NT2/D1 (cell line): Measurements from ENCODE around the gene ZNF774.

Source experiments
- DNase-seq: peaks from one replicate; pipeline ENCODE4 v3.0.0-alpha.2; 2011; ENCODE audit warnings: low read depth, low spot score
- H3K27me3 ChIP-seq: 2 replicates; pipeline ENCODE4 v1.6.0; 2011; ENCODE audit warnings: mild to moderate bottlenecking; ENCODE audit not compliant: insufficient read length, insufficient read depth
- H3K36me3 ChIP-seq: 2 replicates; pipeline ENCODE4 v1.6.1; 2011; ENCODE audit warnings: mild to moderate bottlenecking, low read length, mixed read lengths; ENCODE audit not compliant: insufficient read depth, insufficient read length
- H3K4me1 ChIP-seq: 2 replicates; pipeline ENCODE4 v1.5.1; 2011; ENCODE audit not compliant: insufficient read depth, insufficient read length
- H3K4me3 ChIP-seq: 2 replicates; pipeline ENCODE4 v1.5.1; 2011; ENCODE audit warnings: low read depth; ENCODE audit not compliant: insufficient read length
- H3K9ac ChIP-seq: 2 replicates; pipeline ENCODE4 v1.6.0; 2011; ENCODE audit warnings: low read depth; ENCODE audit not compliant: insufficient read length
- H3K9me3 ChIP-seq: 2 replicates; pipeline ENCODE4 v1.5.1; 2011; ENCODE audit warnings: mild to moderate bottlenecking, low read length; ENCODE audit not compliant: insufficient read depth
- SUZ12 ChIP-seq: IDR thresholded peaks from 2 replicates; pipeline ENCODE4 v1.6.1; 2011; ENCODE audit not compliant: insufficient read length, insufficient read depth; ENCODE audit errors: extremely low read depth
- YY1 ChIP-seq: IDR thresholded peaks from 2 replicates; pipeline ENCODE4 v1.6.1; 2011; ENCODE audit not compliant: insufficient read length, insufficient read depth
- ZNF274 ChIP-seq: IDR thresholded peaks from 2 replicates; pipeline ENCODE4 v1.6.1; 2011; ENCODE audit warnings: mild to moderate bottlenecking, low read depth, low read length

The ZNF774 gene

DNA sequence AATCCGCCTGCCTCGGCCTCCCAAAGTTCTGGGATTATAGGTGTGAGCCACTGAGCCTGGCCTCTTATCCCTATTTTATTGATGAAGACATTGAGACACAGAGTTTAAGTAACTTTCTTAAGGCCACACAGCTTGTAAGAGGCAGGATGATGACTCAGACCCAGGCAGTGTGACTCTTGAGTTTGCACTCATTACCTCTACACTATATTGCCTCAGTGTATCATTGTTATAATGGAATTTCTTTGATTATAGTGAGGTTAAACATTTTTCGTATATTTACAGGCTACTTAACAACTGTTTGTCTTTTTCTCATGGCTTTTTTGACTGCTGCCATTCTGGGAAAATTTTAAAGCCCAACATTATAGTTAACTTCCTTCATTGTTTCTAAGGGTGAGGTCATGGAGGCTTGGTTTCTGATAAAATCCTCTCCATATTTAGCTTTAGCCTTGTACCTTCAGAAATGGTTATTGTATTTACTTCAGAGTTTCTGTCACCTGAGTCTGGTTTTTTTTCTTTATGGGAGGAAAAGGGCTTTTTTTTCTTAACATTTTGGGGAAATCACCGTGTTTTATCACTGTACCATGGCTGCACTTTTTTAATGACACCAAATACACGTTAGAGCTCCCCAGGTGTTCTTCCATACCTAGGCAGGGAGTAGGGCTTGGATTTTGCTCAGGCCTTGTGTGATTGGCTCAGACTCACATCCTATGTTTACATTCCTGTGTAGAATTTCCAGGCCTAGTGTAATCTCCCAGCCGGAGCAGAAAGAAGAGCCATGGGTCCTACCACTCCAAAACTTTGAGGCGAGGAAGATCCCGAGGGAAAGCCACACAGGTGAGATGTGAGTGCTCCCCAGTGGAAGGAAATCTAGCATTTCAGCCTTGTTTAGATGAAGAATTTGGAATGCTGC lies 6.3 kb downstream of the ZNF774 start:
- TF ChIP-seq SUZ12 (no peak), YY1 (no peak), ZNF274 (no peak)
- H3K9ac ChIP-seq, result no peak overlapping the region
- H3K4me3 ChIP-seq, result no peak overlapping the region
- no peaks in the 10 kb centered on the region for H3K27me3 ChIP-seq
- no peak for DNase-seq
- no peaks in the 10 kb centered on the region for H3K9me3 ChIP-seq
- H3K36me3 ChIP-seq, result peaks cover 9% of the 10 kb centered on the region
- H3K4me1 ChIP-seq, result no peaks in the 10 kb centered on the region

DNA sequence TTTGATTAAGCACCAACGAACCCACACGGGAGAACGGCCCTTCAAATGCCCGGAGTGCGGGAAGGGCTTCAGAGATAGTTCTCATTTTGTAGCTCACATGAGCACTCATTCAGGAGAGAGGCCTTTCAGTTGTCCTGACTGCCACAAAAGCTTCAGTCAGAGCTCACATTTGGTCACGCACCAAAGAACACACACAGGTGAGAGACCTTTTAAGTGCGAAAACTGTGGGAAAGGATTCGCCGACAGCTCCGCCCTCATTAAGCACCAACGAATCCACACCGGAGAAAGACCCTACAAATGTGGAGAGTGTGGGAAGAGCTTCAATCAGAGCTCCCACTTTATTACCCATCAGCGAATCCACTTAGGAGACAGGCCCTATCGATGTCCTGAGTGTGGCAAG lies 8.7 kb downstream of the ZNF774 start:
- TF ChIP-seq SUZ12, result no peak
- no peak for TF ChIP-seq ZNF274
- no peak for TF ChIP-seq YY1
- H3K9ac ChIP-seq, result no peak overlapping the region
- no peaks in the 10 kb centered on the region for H3K9me3 ChIP-seq
- no peak for DNase-seq
- H3K36me3 ChIP-seq, result peaks cover 9% of the 10 kb centered on the region
- H3K27me3 ChIP-seq, result no peaks in the 10 kb centered on the region
- no peak overlapping the region for H3K4me3 ChIP-seq
- no peaks in the 10 kb centered on the region for H3K4me1 ChIP-seq

GRCh38 chr15:90362936-90363212 lies 10.8 kb downstream of the ZNF774 start:
- Histone ChIP-seq H3K4me3 (no peak overlapping the region), H3K27me3 (no peaks in the 10 kb centered on the region), H3K9ac (no peak overlapping the region), H3K9me3 (no peaks in the 10 kb centered on the region), H3K36me3 (peaks cover 9% of the 10 kb centered on the region), H3K4me1 (no peaks in the 10 kb centered on the region)
- DNase-seq, result no peak
- no peak for TF ChIP-seq SUZ12
- TF ChIP-seq YY1, result no peak
- no peak for TF ChIP-seq ZNF274

GRCh38 chr15:90364251-90364650 lies 12.2 kb downstream of the ZNF774 start:
- no peaks in the 10 kb centered on the region for H3K4me1 ChIP-seq
- H3K27me3 ChIP-seq, result no peaks in the 10 kb centered on the region
- no peaks in the 10 kb centered on the region for H3K9me3 ChIP-seq
- peaks cover 9% of the 10 kb centered on the region for H3K36me3 ChIP-seq
- DNase-seq, result no peak
- H3K4me3 ChIP-seq, result no peak overlapping the region
- H3K9ac ChIP-seq, result no peak overlapping the region
- TF ChIP-seq YY1 (no peak), SUZ12 (no peak), ZNF274 (no peak)

DNA sequence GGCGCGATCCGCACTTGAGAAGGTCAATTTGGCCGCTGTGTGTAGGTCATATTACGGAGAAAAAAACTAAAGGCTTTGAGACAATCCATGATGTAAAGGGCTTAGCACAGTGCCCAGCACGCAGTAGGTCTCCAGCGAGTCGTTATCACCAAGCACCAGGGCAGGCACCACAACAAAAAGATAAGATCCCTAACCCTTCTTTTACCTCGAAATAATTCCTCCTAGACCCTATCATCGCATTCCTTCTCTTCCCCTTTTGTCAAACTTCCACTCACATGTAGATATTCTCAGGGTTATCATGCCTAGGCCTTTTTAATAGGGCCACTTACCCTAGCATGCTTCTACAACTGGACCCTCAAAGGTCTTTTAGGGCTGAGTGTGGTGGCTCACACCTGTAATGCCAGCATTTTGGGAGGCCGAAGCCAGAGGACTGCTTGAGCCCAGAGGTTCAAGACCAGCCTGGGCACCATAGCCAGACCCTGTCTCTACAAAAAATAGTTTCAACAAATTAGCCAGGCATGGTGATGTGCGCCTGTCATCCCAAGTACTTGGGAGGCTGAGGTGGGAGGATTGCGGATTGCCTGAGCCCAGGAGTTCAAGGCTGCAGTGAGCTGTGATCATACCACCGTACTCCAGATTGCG lies 13.5 kb downstream of the ZNF774 start:
- Histone ChIP-seq H3K4me1 (no peaks in the 10 kb centered on the region), H3K27me3 (no peaks in the 10 kb centered on the region), H3K9me3 (no peaks in the 10 kb centered on the region), H3K36me3 (peaks cover 5% of the 10 kb centered on the region), H3K9ac (no peak overlapping the region), H3K4me3 (no peak overlapping the region)
- no peak for DNase-seq
- no peak for TF ChIP-seq YY1
- TF ChIP-seq SUZ12, result no peak
- no peak for TF ChIP-seq ZNF274

DNA sequence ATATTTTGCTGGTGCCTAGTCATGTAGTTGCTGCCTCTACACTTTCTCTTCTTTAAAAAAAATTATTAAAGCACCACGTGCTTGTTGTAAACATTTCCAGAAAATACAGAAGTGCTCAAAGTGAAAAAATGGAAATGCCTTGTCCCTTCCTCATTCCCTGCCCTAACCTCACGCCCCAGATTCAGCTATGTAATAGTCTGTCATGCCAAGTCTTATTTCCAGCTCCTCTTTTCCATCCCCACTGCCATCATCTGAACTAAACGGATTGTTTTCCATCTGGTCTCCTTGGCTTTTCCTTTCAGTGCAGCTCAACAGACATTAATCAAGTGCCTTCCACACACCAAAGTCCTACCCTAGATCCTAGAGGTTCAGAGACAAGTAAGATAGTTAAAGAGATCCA lies 15.5 kb downstream of the ZNF774 start:
- no peak for DNase-seq
- Histone ChIP-seq H3K4me3 (no peak overlapping the region), H3K9me3 (no peaks in the 10 kb centered on the region), H3K4me1 (no peaks in the 10 kb centered on the region), H3K9ac (no peak overlapping the region), H3K36me3 (no peaks in the 10 kb centered on the region), H3K27me3 (no peaks in the 10 kb centered on the region)
- no peak for TF ChIP-seq YY1
- no peak for TF ChIP-seq SUZ12
- TF ChIP-seq ZNF274, result no peak

DNA sequence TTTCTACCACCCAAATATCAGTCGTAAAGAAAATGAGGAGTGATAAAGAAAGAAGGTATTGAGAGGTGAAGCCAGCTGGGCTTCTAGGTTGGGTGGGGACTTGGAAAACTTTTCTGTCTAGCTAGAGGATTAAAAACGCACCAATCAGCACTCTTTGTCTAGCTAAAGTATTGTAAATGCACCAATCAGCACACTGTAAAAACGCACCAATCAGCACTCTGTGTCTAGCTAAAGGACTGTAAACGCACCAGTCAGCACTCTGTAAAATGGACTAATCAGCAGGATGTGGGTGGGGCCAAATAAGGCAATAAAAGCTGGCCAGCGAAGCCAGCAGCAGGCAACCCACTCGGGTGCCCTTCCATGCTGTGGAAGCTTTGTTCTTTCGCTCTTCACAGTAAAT lies 23.0 kb downstream of the ZNF774 start:
- Histone ChIP-seq H3K27me3 (no peaks in the 10 kb centered on the region), H3K4me3 (no peak overlapping the region), H3K9me3 (peaks cover 16% of the 10 kb centered on the region), H3K9ac (no peak overlapping the region), H3K36me3 (no peaks in the 10 kb centered on the region), H3K4me1 (no peaks in the 10 kb centered on the region)
- no peak for TF ChIP-seq YY1
- TF ChIP-seq SUZ12, result no peak
- no peak for TF ChIP-seq ZNF274
- no peak for DNase-seq
